ENCODE data around the gene PDE12. TPM values are rescaled to one million over a fixed set of nuclear protein-coding genes. Genes with fewer than 3 reads are reported as not detected.

Gene PDE12
- total RNA-seq, 1 donor from 2014 or later, result 8.6 TPM

GRCh38 chr3:57530071-57530608 is 25.9 kb upstream of the PDE12 start:
- no peak for DNase-seq (ENCODE audit: low spot score)
- Histone ChIP-seq H3K9ac (no peak overlapping the region), H3K4me2 (no peak overlapping the region), H3K36me3 (no peaks in the 10 kb centered on the region), H4K20me1 (ENCODE audit: low read depth) (no peaks in the 10 kb centered on the region), H3K4me3 (no peak overlapping the region), H3F3A (ENCODE audit: low read depth) (no peaks in the 10 kb centered on the region), H3K79me2 (ENCODE audit: low read depth) (no peaks in the 10 kb centered on the region), H2AFZ (replicated peaks) (no peak overlapping the region), H3K9me3 (ENCODE audit: low read depth) (no peaks in the 10 kb centered on the region), H3K27ac (no peak overlapping the region), H3K27me3 (no peaks in the 10 kb centered on the region), H3K4me1 (no peaks in the 10 kb centered on the region)
- H3K36me3 Mint-ChIP-seq, result no peaks in the 10 kb centered on the region
- TF ChIP-seq CTCF (IDR thresholded peaks at IDR 0.05) (no peak), EZH2phosphoT487 (IDR thresholded peaks at IDR 0.05) (no peak), EZH2 (IDR thresholded peaks at IDR 0.05) (no peak)
- peaks cover 3% of the 10 kb centered on the region for H3K27me3 Mint-ChIP-seq (ENCODE audit: insufficient read depth, low read depth)
- H3K4me3 Mint-ChIP-seq, result no peak overlapping the region
- H3K4me1 Mint-ChIP-seq, result no peaks in the 10 kb centered on the region
- no peaks in the 10 kb centered on the region for H3K9me3 Mint-ChIP-seq
- H3K27ac Mint-ChIP-seq, result no peak overlapping the region

- H3K27me3 Mint-ChIP-seq (ENCODE audit: insufficient read depth, low read depth), result no peaks in the 10 kb centered on the region
- no peaks in the 10 kb centered on the region for H3K79me2 ChIP-seq (ENCODE audit: low read depth)
- no peak overlapping the region for H3K27ac Mint-ChIP-seq
- no peak overlapping the region for H2AFZ ChIP-seq (replicated peaks)
- no peaks in the 10 kb centered on the region for H3K36me3 ChIP-seq
- no peak for TF ChIP-seq EZH2phosphoT487 (IDR thresholded peaks at IDR 0.05)
- no peak for TF ChIP-seq EZH2 (IDR thresholded peaks at IDR 0.05)
- no peak for TF ChIP-seq CTCF (IDR thresholded peaks at IDR 0.05)
- no peak overlapping the region for H3K4me3 ChIP-seq
- no peaks in the 10 kb centered on the region for H4K20me1 ChIP-seq (ENCODE audit: low read depth)
- no peaks in the 10 kb centered on the region for H3K36me3 Mint-ChIP-seq
- no peaks in the 10 kb centered on the region for H3K9me3 Mint-ChIP-seq
- H3K27me3 ChIP-seq, result no peaks in the 10 kb centered on the region
- H3K4me1 ChIP-seq, result no peaks in the 10 kb centered on the region
- H3K9me3 ChIP-seq (ENCODE audit: low read depth), result no peaks in the 10 kb centered on the region
- H3F3A ChIP-seq (ENCODE audit: low read depth), result no peaks in the 10 kb centered on the region
- DNase-seq (ENCODE audit: low spot score), result no peak
- no peak overlapping the region for H3K27ac ChIP-seq
- H3K4me2 ChIP-seq, result no peak overlapping the region
- no peak overlapping the region for H3K9ac ChIP-seq
- H3K4me3 Mint-ChIP-seq, result no peak overlapping the region
- peaks cover 3% of the 10 kb centered on the region for H3K4me1 Mint-ChIP-seq
Measured at GRCh38 chr3:57538465-57538864, 17.6 kb upstream of the PDE12 start.

- H3K4me3 ChIP-seq, result peak within 1 kb of the TSS; percentile 35
- H3K4me3 Mint-ChIP-seq, result peak within 1 kb of the TSS; percentile 79
- H3K9ac ChIP-seq, result no peak within 1 kb of the TSS
- H3K79me2 ChIP-seq (ENCODE audit: low read depth), result no peaks in the 10 kb centered on the region
- peaks cover 2% of the 10 kb centered on the region for H3K27me3 Mint-ChIP-seq (ENCODE audit: insufficient read depth, low read depth)
- no peaks in the 10 kb centered on the region for H3K36me3 ChIP-seq
- H3K27me3 ChIP-seq, result no peaks in the 10 kb centered on the region
- H4K20me1 ChIP-seq (ENCODE audit: low read depth), result no peaks in the 10 kb centered on the region
- H3K9me3 ChIP-seq (ENCODE audit: low read depth), result no peaks in the 10 kb centered on the region
- no peak within 1 kb of the TSS for H3K27ac ChIP-seq
- peaks cover 9% of the 10 kb centered on the region for H3F3A ChIP-seq (ENCODE audit: low read depth)
- TF ChIP-seq CTCF (IDR thresholded peaks at IDR 0.05) (no peak), EZH2phosphoT487 (IDR thresholded peaks at IDR 0.05) (no peak), EZH2 (IDR thresholded peaks at IDR 0.05) (no peak)
- DNase-seq (ENCODE audit: low spot score), result peak; percentile 95
- H3K27ac Mint-ChIP-seq, result peak within 1 kb of the TSS; percentile 60
- H3K4me2 ChIP-seq, result peak within 1 kb of the TSS; percentile 76
- peaks cover 13% of the 10 kb centered on the region for H3K4me1 ChIP-seq
- H3K4me1 Mint-ChIP-seq, result peaks cover 24% of the 10 kb centered on the region
- no peak within 1 kb of the TSS for H2AFZ ChIP-seq (replicated peaks)
- no peaks in the 10 kb centered on the region for H3K9me3 Mint-ChIP-seq
- H3K36me3 Mint-ChIP-seq, result no peaks in the 10 kb centered on the region
Measured at GRCh38 chr3:57544181-57545125, 11.6 kb upstream of the PDE12 start, which contains the start of gene DNAH12. Gene DNAH12 (minus strand): TSS chr3:57544344. CDS start chr3:57542870, 1,474 bp downstream.

All from neural progenitor cell (in vitro differentiated cells).